Fibroblast of skin of right biceps (primary cell): Measurements from ENCODE around the gene SSBP2.

Source experiments
- DNase-seq: peaks from one replicate; pipeline ENCODE4 v3.0.0-alpha.2; 2013

The SSBP2 gene

DNA sequence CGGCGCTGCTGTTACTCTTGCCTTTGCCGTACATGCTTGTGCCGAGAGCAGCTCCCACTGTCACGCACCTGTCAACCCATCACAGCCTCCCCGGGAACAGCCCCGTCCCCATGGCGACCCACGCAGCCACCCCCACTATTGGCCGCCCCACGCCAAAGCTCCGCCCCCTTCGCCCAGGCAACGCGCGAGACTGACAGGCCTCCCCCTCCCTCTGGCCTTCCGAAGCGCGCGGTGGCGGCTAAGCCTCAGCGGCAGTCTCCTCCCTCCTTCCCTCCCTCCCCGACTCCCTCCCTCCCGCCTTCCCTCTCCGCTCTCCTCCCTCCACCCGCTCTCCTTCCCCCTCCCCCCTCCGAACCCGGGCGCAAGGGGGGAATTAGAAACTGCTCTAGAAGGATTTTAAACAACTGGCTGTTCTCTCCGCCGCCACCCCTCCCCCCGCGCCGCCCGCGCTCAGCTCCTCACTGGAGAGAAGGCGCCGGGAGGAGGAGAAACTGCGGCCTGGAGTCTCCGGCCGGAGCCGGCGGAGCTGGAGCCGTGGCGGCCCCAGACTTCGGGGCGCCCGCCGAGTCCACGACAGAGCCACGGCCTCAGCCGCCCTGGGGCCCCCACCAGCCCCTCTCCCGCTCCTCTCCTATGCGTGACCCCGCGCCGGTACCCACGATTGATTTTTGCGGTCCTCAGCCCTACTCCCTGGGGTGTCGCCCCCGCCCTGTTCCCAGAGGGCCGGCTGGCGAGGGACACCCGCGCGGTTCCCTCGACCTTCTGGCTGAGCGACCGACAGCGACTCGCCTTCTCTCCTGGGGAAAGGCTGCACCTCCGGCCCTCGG, at the start of gene SSBP2:
Gene SSBP2 (minus strand): TSS at position 89 of the 827 bp plus-strand sequence. CDS start 55 bp downstream, at position 34.
- peak; percentile 99 for DNase-seq

DNA sequence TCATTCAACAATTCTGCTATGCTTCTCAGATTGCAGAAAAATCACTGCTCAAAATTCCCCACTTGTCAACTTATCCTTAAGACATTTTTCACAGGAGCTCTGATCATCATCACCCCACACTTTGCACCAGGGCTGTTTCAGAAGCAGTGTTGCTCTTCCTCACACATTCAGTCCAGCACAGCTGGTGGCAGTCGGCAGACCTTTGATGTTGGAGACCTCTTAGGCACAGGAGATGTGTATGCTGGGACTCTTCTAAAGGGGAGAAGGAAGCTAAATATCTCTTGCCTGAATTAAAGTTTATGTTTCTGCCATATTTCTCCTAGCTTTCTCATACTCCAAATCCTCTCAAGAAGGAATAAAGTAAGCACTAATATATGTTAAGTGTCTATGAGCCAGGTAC, 44.8 kb upstream of the SSBP2 start:
- DNase-seq = no peak

DNA sequence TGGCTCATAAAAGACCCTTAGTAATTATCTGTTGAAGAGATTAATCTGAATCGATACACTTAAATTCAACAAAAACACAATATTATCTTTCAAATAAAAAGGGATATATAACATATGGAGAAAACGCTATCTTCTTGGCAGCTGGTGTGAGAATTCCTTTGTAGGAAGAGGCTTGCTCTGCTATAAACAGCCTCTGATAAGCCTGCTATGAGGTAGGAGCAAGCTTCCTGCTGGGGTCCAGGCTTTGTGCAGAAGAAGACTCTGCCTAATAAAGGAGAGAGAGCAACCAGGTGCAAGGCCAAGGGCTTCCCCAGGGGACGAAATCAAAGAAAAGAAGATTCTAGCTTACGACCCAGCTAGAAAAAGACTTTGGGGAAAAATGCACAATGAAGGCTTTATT, 43.3 kb upstream of the SSBP2 start:
- DNase-seq = no peak

DNA sequence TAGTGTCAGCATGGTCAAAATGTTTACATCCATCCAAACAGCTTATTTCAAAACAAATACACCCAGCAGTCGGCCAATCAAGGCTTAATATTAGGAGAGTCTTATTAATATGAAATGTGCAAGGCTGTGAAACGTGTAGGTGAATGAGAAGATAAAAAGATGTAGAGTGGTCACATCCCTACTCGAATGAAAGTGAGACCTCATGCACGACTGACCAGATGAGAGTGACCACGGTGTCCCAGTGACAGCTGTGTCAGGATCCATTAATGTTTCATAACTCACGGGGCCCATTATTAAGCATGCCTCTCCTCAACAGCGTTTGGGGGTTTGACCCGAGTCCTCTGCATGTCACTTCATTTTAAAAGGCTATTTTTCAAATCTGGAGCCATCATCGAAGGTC, 39.4 kb upstream of the SSBP2 start:
- no peak for DNase-seq

DNA sequence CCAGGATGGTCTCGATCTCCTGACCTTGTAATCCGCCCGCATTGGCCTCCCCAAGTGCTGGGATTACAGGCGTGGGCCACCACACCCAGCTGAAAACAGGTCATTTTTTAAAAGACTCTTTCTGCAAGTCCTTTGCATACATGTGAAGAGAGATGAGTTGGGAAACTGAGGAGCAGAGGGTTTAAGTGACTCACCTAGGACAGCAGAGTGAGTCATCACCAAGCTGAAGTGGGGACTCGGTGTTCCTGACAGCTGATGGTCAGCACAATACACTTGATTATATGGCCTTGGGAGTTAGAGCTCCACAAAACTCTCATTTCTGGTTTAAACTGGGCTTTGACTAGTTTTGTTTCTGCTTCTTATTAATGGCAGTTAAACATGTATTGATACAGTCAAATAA, 38.1 kb upstream of the SSBP2 start:
- peak; percentile 40 for DNase-seq

DNA sequence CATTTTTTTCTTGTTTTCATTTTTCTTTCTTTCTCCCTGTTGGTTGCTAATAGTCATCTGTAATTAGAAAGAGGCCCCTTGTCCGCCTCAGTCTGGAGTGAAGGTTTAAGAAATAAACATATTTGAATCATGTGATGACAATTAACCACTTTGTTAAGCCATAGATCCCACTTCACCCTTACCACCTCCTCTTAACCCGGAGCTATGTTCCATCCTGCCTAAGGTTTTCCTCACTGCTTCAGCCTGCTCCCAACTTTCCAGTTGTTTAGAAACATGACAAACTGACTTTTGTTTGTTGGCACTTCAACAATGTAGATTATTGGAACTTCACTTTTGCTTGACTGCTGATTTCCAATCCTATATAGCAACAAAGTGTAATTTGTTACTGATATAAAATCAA, 37.4 kb upstream of the SSBP2 start:
- no peak for DNase-seq

DNA sequence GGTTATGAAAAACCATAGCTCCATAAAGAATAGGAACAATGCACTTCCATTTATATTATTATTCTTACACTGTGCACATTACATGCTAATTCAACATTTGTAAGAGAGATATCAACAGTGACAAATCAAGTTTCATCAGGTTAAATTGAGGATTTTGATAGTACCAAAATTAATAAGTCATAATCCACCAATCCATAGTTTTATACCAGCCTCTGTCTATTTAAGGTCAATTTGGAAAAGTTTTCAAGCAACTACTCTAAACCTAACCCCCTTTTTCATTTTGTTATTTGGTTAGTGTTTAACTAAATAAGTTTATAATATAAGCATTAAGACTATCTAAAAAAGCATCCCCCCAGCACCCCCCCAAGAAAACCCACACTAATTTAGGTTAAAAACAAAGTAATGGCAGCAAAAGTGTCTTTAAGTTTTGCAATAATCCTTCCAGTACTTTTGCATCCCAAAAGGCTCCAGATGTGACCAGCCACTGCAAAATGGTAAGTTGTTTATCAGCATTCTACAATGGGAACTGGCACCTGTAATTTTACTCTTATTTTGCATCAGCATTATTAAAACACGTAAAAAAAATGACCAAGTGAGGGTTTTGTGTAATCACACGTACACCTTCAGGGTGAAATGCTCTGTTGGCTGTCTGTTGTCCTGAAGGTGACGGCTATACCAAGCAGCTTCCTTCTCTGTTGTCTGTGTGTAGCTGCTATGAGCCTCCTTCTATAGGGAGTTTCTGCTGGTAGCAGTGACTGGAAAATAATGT, 36.8 kb upstream of the SSBP2 start:
- peak; percentile 81 for DNase-seq

DNA sequence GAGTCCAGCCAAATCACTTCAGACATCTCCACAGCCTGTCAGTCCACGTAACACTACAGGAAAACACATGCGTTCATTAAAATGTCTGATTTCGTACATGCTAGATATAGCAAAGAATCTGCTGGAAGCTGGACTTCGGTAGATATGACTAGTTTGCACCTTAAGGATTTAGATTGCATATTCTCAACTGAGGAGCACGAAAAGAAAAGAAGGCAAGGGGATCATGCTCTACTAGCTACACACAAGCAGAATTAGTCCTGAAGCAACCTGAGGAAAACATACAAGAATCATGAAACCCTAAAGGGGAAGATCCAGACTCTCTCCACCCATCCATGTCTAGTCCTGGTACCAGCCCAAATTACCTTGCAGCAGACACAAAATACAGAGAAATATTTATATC, 36.1 kb upstream of the SSBP2 start:
- DNase-seq = no peak

DNA sequence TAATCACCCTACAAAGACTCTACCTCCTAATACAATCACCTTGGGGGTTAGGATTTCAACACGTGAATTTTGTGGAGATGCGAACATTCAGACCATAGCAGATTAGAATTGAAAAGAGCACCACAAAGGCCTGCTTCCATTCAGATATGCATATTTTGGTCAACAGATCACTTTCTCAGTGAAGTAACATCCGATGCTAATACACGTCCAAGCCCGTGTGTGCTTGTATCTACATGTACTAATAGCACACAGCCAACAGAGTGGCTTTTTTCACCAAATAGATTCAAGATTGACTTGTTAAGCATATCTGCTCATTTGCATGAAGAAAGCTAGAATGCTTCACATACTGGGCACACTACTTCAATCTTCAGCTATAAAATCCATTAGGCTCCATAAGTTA, 35.6 kb upstream of the SSBP2 start:
- DNase-seq = no peak

DNA sequence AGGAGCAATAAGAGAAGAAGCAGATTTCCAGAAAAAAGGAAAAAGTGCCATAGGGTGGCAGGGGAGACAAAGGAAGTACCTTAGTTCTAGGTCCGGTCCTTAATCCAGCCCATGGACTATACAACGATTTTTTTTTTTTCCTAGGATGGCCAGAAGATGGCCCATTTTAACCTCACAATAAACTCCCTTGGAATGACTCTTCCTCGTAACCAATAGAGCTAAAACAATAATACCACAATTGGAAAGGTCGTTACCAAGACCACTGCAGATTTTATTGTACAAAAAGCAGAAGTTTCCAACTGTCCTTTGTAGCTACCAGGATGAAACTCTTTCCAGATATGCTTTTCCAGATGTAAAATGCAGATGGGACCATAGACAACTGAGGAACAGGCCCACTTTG, 34.4 kb upstream of the SSBP2 start:
- DNase-seq = no peak

DNA sequence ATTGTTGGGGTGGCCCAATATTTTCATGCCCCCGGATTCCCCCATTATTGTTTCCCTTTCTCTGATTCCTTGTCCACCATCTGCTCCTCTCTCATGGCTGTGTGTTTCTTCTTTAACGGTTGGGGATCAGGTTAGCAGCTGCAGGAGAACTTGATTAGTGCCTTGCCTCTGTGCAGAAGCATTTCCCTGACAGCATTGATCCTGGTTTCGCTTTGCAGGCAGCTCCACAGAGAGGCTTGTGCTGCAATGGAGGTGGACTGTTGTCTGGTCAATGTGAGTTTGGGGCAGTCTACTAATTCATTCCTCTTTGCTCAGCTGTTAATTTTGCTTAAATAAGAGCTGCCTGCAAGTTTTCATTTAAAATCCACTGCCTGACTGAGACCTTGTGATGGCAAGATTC, 32.5 kb upstream of the SSBP2 start:
- no peak for DNase-seq

DNA sequence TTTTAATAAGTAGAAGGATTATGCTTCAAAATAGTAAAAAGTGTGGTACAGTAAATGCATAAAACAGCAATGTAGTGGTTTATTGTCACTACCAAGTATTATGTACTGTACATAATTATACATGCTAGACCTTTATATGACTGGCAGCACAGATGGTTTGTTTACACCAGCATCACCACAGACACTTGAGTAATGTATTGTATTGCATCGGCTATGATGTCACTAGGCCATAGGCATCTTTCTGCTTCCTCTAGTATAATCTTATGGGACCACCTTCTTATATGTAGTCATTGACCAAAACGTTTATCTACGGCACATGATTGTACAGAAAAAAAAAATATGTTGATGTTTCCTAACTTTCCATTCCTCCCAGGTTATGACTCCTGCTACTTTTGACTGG, 31.9 kb upstream of the SSBP2 start:
- DNase-seq = peak; percentile 44

DNA sequence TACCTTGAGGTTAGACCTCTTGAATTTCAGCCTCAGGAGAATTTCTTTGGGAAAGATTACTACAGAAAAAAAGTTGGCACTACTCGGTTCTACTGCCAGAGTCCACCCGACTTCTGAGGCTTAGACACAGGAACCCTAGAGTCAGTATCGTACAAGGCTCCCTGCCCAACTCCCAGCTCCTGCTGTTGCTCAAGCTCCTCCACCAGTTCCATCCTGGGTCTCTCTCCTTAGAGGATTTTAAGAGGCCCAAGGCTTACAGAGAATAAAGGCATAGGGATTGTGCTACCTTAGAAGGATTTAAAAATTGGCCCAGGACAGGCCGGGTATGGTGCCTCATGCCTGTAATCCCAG, 29.0 kb upstream of the SSBP2 start:
- no peak for DNase-seq

DNA sequence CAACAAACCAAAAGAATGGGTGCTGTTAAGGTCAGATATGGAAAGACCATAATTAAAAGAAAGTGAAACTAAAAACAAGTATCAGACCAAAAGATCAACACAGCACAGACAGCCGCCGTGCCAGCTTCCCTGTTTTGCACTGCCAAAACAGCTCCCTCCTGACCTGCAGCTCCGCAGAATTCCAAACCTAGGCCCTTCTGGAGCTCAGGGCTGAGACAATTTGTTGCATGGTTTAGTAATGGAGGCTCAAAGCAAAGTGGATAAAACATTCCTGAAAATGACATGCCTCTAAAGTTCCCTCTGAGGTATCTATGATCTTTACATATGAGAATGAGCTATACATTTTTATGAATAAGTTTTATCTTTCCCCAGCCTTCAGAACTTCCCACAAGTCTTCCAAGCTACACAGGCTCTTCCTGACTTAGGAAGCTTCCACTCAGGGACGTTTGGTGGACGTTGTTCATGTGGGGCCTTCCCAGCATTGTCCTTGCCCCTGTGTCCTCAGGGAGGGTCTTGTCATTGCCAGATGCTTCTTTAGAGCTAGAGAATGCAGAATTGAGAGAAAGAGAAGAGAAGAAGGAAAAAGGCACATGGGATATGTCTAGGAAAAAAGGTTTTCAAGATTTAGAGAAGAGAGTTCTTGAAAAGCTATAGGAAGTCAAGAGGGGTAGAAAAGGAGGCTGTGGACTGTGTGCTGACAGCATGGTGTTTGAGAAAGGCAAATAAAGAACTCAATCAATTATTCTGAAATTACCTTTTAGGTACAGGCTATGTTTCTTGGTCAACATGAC, 28.4 kb upstream of the SSBP2 start:
- no peak for DNase-seq

DNA sequence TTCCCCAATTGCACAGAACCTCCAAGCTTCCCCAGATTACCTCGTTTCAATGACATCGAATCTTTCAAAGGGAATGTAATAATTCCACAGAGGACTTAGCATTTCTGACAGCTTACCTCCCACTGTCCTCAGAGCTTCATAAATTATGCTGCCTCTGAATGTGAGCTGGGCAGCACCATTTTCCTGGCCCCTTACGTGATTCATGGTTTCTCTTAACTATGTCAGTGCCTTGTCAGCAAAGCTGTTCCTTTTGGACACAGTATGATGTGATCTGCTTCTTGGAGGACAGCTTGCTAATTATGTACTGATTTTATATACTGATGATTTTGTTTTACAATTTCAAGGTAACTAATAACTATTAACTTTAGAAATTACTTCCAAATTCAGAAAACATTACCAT, 27.7 kb upstream of the SSBP2 start:
- peak; percentile 80 for DNase-seq

DNA sequence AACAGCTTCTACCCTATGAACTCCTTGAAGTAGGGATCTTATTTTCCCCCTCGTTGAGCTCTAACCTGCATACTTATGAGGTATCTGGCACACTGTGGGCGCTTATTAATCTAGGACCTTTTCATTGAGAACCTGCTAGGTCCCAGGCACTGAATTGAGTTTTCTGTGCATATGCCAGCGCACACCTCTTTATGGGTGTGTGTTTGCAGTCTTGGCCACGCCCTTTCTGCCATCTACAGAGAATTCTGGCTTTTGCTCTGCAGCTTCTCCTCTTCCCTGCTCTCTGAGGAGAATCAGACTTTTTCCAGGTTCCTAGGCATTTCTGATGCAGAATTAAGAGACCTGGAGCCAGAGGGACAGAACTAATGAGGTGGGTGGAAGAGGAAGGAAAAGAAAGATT, 25.4 kb upstream of the SSBP2 start:
- no peak for DNase-seq

DNA sequence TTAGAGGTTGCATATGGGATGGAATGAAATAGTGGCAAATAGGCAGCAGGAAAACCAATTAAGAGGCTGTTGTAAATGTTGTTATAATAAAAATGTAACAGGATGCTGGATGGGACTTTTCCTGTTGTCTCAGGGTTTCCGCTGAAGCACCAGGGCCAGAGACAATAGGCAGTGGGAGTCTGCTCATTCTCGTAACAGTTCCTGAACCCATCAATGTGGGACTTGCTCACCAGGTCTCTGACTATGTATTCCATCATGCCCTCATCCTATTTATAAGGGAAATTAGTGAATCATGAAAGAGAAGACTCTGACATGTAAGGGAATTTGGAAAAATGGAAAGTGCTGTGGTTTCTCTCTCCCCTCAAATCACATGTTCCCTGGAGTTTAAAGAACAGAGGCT, 23.5 kb upstream of the SSBP2 start:
- DNase-seq = no peak

DNA sequence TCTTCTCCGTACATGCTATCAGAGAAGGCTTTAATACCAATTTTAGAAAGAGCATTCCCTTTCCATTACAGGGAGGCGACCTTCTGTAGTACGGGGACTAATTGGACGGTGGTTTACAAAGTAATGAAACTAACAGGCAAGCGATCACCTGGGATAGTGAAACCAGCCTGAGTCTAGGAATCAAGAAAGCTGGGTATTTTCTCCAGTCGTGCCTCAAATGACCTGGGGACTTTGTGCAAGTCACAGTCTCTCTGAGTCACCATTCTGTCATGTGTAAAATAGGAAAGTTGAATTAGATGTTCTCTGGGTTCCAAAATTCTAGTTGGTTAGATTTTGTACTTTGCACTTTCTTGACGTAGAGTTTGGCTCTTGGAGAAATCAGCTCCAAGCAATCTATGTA, 22.7 kb upstream of the SSBP2 start:
- no peak for DNase-seq

DNA sequence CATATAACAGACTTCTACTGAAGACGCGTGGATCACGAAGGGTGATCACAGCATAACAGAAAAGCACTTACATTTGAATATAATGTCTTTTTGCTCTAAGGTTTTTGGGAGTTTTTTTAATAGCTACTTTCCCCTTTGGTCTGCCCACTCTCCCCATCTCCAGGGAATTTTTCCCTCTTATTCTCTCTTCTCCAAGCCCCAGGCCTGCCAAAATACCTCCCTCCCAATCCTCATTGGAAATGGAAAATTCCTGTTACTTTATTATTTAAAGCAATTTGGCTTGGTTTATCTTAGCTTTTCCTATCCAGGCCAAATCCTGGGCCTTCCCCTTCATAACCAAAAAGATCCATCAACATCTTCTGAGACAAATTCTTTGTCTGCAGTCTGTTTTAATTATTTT, 22.3 kb upstream of the SSBP2 start:
- no peak for DNase-seq

DNA sequence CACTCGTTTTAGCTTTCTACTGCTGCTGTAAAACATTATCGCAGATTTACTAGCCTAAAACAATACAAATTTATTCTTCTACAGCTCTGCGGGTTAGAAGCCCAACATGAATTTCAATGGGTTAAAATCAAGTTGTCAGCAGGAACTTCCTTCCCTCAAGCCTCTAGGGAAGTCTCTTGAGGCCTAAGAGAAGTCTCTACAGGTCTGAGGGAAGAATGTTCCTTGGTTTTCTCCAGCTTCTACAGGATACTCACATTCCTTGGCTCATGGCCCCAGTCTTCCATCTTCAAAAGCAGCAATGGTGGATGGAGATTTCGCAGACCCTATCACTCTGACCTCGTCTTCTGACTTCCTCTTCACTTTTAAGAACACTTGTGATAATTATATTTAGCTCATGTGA, 21.6 kb upstream of the SSBP2 start:
- DNase-seq = no peak

DNA sequence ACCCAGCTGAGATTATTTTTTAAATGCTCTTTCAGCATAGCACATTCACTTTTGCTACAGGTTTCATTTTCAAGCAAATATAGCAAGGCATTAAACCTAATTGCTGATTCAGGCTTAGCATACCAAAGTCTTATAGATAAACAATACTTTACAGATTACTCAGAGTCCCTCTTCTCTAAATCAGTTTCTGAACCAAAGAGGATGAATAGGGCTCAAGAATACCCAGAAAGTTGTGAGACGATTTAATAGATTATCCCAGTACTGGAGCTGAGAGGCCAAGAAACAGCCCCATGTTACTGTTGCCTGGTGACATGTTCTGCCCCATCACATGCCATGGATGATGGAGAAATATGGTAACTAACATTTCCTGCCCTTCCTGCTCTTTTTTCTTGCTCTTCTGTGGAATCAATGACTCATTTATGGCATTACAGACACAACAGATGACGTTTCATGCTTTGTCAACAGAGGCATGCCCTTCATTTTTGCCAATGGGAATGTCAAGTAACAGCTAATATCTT, 18.1 kb upstream of the SSBP2 start:
- peak; percentile 92 for DNase-seq

DNA sequence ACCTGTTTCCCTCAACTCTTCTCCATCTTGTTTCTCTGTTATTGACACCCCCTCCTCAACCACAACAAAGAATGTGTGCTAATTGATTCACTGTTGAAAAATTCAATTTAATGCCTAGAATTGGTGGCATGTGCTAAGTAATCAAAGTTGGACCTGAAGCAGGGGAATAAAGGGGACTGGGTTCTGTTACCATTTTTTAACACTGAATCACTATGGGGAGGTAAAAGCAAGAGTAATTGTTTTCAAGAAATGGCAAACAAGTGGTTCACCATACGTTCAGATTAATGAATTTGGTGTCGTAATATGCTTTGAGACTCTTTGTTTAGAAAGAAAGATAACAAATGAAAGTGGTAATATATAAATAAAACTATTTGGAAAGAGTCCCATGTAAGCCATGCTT, 17.0 kb upstream of the SSBP2 start:
- DNase-seq = peak; percentile 63

DNA sequence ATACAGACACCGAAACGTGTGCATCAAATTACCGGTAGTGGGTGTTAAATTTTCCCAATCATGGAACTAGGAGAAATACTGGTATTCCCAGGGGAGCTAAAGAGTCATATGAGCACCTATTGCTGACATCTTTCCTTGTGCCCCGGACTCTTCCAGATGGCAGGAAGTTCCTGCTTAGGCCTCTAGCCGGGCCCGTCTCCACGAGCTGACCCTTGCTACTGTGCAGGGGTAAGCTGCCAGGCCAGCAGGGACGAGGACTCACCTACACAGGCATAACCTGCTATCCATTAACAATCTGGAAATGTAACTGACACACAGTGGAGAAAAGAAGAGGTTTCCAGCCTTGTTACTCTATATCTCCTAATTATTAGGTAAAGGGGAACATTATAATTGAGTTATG, 16.2 kb upstream of the SSBP2 start:
- no peak for DNase-seq

DNA sequence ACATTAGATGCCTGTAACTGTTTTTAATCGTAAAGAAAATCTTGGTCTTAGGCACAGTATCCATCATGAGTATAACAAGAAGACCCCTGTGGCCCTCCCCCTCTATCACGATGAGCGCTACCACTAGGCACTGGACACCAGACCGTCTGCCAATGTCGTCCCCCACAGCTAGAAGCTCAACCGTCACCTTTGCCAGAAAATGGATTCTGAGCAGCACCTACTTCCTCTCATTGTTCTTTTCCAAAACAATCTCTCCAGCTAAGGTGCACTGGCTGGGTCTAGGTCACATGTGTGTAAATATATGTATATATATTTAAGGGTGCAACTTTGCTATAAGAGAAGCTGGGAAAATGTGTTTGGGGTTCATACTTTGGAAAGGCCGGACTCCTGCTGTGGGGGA, 15.7 kb upstream of the SSBP2 start:
- no peak for DNase-seq
